Stimulated activated CD8-positive, alpha-beta memory T cell treated with anti-CD3 and anti-CD28 coated beads, Interleukin-2, amount 100 ng/mL, for 1 hour (primary cell): Measurements from ENCODE around the gene RPL9.
"Not testable (repeated sequence)": the region's sequence is repeated elsewhere in the genome, so short reads cannot be mapped to it uniquely, and the experiment has no call there.

ENCODE experiments used
- DNase-seq, 2 donors: peaks; one replicate each; pipeline ENCODE4 v3.0.0-alpha.2; 2020; ENCODE audit warnings: low read depth in 2 of 2

The RPL9 gene

DNA sequence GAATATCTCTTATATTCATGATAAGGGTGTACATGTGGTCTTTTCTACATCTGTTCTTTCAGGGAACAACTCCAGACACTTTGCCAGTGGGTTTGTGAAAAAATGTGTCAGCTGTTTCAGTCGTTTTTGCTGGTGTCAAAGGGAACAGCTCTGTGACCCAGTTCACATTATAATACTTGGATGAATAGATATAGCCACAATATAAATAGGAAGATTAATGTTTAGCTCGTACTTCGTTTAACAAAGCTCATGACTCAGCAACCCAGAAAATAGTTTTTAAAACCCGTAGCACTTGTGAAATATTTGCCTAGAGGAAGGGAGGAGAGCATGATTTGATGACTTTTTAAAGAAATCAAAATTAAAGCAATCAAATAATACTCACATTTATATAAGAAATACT lies 8.0 kb upstream of the RPL9 start:
- no peak for DNase-seq

DNA sequence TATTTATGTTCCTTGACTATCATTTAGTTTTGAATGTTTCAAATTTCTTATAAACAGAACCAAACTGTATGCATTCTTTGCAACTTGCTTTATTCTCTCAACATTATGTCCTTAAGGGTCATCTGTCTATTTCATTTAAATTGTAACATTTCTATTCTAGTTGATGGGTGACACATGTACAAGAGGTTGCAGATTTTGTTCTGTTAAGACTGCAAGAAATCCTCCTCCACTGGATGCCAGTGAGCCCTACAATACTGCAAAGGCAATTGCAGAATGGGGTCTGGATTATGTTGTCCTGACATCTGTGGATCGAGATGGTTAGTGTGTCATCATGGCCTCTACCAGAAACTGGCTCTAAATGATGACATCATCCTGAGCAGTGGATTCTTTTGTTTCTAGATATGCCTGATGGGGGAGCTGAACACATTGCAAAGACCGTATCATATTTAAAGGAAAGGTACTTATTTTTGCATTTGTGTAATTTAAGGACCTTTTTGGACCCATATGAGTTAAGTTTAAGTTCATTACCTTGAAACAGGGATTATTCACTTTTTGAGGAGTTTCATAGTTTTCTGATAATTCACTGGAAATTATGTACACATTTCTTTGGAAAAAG lies 6.3 kb upstream of the RPL9 start:
- no peak for DNase-seq

DNA sequence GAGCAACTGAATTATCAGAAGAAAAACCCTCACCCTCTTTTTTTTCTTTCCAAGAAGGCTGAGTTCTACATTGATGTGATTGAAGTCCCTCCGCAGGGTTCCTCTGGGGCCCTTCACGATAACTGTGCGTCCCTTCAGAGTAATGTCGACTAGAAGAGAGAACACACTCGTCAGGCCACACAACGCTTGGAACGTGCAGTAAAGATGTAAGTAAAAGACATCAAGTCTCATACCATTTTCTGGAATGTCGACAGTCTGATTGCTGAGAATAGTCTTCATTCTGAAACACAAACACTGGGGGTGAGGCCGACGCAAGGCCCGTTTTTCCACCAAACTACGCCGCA lies 589 bp downstream of the RPL9 start:
- not testable (repeated sequence) for DNase-seq

DNA sequence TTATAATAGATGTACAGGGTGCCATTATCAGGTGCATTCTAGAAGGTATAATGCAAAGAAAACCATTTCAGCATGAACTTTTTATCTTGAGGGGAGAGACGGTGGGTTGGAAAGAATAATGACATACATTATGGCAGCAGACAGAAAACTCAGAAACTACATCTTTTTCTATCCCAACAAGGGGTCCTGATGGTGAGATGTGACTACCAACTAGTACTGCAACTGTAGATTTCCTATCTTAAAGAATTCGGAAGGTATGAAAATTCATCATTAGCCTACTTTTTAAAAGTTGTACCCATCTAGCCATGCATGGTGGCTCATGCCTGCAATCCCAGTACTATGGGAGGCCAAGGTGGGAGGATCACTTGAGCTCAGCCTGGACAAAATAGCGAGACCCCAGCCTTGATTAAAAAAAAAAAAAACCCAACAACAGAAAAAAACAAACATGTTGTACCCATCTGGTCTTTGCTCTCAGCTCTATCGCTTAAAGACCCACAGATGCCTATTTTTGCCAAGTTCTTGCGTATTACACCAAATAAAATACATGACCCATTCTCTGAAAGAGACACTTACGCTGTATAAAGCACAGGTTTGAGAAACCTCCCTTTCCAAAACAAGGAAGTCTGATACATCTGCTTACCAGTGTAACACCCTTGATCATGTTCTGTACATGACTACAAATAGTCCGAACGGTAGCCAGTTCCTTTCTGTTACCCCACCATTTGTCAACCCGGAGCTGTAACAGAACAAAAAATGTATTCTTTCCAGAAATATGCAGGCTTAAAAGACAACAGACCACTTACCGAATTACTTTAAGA lies 1.6 kb downstream of the RPL9 start:
- DNase-seq: no peak

DNA sequence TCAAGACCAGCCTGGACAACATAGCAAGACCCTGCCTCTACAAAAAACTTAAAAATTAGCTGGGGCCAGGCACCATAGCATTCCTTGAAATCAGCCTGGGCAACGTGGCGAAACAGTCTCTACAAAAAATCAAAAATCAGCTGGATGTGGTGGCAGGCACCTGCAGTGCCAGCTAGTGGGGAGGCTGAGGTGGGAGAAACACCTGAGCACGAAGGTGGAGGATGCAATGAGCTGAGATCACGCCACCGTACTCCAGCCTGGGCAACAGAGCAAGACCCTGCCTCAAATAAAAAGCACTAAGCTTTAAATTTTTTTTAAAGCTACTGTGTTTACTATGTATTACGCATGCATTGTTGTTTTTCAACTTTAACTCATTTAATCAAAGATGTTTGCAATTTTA lies 3.2 kb downstream of the RPL9 start:
- DNase-seq: no peak

DNA sequence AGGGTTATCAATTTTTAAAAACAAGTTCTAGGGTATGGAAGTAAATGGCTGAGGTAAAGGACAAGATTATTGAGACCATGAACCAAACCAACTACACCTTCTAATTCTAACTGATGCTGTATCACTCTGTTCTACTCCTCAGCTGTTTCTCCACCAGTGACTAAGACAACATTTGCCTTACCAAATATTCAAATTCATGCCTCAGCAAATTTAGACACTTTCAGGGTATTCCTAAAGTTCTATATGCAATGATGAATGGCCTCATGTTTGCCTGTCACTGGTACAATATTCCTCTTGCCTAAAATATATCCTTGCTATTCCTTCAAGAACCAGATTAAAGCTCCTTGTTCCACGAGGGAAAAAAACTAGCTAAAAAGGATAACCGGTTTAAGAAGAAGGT lies 5.0 kb downstream of the RPL9 start:
- DNase-seq: no peak

DNA sequence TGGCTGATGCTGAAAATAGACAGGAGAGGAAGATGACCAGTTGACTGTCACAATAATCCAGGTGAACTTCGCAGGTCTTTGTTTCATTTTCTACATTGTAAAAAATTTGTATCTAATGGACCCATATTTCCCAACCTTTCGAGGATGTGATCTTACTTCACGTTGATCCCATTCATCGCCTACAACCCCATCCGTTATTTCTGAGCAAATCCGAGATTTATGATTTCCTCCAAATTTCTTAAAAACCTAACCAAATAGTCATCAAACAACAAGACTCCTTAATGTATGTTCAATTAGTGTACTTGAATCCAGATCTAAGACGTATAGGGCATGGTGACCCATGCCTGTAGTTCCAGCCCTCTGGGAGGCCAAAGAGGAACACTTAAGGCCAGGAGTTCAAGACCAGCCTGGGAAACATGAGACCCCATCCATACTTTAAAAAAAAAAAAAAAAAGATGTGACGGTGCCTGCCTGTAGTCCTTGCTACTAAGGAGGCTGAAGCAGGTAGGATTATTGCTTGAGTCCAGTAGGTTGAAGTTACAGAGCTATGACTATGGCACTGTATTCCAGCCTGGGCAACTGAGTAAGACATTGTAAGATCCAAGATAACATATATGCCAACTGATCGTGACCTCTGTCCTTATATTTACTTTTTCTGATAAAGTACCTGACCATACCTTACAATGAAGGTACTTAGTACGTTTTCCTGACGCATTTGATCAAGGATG lies 5.7 kb downstream of the RPL9 start:
- no peak for DNase-seq

DNA sequence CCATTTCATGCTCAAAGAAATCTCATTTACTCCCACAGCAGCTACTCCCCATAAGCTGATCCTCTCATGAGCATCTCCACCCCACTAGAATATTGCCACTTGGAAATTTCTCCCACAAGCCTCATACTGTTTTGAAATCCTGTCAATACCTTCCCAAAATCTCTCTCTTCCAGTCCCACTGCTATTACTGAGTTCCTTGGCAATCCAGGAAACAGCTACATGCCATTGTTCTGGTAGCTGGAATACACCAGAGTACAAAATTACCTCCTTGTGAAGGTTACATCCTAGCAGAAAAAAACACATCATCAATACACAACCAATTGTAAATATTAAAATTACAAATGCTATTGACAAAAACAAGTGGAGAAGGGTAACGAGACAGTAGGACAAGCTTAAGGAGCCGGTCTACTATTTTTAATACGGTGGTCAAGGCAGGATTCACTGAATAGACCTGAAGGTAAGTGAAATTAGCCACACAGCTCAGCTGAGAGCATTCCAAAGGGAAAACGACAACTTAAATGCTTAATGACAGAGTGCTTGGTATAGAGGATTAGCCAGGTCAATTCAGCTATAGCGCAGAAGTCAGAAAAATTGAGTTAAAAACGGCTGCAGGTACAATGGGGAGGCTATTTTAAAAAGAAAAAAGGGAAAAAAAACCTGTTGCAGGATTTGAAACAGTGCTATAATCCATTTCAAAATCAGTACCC lies 6.4 kb downstream of the RPL9 start:
- DNase-seq: no peak

DNA sequence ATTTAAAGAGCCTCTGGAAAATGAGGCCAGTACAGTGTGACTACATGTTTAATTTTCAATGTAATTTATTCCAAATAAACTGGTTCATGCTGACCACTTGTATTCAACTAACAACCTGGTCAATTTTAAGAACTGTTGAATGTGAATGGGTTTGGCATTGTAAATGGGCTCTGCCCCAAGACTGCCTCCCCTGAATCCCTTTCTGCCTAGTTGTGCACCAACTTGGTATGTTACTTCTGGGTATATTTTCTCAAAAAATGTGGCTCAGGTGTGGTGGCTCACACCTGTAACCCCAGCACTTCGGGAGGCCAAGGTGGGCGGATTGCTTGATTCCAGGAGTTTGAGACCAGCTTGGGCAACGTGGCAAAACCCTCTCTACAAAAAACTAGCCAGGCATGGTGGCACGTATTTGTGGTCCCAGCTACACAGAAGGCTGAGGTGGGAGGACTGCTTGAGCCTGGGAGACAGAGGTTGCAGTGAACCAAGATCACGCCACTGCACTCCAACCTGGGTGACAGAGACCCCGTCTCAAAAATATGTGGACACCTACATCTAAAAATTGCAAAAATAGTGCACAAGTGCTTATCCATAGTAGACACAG lies 7.2 kb downstream of the RPL9 start:
- DNase-seq: no peak

DNA sequence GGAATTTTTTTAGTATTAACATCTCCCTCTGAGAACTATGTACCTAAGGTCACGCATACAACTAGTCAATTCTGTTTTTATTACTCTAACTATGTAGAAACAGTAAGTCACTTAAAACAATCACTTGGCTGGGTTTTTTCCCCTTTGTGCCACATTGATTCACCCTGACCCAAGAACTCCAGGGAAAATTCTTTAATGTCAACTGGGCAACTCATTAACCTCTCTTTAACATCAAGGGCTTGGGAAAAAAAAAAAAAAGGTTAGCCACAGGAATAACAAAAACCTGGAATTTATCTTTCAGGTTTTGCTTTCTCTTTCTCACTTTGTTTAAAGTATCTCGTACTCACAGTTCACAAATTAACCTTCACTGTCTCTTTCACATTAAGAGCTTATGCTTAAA lies 8.1 kb downstream of the RPL9 start:
- DNase-seq: no peak

DNA sequence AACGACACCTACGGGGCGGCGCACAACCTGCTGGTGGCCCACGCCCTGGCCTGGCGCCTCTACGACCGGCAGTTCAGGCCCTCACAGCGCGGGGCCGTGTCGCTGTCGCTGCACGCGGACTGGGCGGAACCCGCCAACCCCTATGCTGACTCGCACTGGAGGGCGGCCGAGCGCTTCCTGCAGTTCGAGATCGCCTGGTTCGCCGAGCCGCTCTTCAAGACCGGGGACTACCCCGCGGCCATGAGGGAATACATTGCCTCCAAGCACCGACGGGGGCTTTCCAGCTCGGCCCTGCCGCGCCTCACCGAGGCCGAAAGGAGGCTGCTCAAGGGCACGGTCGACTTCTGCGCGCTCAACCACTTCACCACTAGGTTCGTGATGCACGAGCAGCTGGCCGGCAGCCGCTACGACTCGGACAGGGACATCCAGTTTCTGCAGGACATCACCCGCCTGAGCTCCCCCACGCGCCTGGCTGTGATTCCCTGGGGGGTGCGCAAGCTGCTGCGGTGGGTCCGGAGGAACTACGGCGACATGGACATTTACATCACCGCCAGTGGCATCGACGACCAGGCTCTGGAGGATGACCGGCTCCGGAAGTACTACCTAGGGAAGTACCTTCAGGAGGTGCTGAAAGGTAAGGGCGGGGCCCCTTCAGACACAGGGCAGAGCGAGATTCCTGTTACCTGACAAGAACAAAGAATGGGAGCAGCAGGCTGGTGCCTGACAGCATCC lies 11.7 kb downstream of the RPL9 start:
- DNase-seq: peak in 1 of 2 donors; percentile 36

DNA sequence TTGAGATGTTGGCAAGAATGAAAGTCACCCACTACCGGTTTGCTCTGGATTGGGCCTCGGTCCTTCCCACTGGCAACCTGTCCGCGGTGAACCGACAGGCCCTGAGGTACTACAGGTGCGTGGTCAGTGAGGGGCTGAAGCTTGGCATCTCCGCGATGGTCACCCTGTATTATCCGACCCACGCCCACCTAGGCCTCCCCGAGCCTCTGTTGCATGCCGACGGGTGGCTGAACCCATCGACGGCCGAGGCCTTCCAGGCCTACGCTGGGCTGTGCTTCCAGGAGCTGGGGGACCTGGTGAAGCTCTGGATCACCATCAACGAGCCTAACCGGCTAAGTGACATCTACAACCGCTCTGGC lies 12.3 kb downstream of the RPL9 start:
- no peak for DNase-seq

DNA sequence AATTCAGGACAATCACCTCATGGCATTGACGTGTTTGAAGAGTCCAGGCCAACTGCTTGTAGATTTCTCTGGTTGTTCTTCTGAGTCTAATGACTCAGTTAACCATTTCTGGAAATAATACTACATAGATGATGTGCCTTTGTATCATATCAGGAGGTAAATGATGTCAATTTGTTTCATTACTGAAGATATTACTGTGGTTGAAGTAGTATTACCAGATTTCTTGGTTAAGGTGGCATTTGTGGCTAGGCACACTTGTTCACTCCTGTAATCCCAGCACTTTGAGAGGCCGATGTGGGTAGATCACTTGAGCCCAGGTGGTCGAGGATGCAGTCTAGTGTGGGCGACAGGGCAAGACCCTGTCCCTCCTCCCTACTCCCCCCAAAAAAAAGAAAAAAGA lies 15.7 kb downstream of the RPL9 start:
- no peak for DNase-seq

DNA sequence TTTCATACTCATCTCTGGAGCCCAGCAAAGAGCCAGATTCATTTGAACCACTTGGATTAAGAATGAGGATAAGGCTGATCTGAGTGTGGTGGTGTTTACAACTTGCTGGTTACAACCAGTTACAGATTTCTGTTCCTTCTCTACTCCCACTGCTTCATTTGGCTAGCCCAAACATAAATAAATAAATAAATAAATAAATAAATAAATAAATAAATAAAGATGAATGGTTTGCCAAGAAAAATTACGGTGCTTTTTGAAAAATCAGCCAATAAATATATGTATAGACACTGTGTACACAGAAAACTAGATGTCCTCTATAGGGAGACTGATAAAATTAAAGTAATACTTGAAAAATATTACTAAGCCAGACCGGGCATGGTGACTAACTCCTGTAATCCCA lies 17.1 kb downstream of the RPL9 start:
- DNase-seq: no peak

DNA sequence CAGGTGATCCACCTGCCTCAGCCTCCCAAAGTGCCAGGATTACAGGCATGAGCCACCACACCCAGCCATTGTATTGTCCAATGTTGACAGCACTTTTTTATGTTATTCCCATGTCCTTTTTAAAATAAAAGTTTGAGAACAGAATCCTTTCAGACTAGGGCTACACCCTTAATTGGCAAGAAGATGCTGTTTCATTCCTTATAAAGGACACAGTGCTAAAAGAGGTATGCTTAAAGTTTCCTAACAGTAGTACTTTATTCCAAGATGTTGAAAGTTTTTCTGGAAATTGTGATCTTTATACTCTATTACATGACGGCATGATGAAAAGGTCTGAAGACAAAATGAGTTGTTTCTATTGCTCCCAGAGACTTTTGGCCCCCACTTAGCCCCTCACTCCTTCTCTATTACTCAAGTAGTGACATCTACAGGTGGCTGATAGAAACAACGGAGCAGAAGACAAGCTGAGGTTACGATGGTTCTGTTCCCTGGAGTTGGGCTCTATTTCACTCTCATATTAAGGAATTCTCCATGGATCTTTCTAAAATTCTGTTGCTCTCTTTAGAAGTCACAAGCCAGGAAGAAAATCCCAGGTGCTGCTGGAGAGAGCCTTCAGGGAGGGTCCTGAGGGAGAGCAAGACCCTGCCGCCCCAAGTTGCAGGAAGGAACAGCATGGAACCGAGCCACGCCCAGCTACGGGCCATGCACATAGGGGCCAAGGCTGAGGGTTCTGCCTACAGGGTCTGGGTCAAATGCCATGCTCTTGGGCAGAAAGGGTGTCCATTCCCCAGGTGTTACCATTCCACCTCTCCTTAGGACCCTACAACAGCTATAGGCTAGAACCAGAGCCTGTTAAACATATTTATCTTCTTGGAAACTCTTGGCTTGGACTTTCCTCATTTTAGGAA lies 22.8 kb downstream of the RPL9 start:
- DNase-seq: no peak

DNA sequence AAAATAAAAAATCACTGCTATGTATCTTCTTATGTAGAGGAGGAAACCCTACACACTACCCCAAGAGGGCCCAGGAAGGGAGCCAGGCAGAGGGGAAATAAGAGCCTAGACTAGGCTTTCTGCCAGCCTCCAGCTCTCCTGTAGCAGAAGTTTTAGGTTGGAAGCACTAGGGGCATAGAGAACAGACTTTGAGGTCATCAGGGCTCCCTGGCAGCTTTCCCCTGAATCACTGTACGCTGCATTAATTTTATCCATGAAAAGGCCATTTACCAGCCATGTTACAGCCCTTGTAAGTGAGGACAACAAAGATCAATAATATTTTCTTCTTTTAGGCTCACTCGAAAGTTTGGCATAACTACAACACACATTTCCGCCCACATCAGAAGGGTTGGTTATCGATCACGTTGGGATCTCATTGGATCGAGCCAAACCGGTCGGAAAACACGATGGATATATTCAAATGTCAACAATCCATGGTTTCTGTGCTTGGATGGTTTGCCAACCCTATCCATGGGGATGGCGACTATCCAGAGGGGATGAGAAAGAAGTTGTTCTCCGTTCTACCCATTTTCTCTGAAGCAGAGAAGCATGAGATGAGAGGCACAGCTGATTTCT lies 24.7 kb downstream of the RPL9 start:
- DNase-seq: no peak

DNA sequence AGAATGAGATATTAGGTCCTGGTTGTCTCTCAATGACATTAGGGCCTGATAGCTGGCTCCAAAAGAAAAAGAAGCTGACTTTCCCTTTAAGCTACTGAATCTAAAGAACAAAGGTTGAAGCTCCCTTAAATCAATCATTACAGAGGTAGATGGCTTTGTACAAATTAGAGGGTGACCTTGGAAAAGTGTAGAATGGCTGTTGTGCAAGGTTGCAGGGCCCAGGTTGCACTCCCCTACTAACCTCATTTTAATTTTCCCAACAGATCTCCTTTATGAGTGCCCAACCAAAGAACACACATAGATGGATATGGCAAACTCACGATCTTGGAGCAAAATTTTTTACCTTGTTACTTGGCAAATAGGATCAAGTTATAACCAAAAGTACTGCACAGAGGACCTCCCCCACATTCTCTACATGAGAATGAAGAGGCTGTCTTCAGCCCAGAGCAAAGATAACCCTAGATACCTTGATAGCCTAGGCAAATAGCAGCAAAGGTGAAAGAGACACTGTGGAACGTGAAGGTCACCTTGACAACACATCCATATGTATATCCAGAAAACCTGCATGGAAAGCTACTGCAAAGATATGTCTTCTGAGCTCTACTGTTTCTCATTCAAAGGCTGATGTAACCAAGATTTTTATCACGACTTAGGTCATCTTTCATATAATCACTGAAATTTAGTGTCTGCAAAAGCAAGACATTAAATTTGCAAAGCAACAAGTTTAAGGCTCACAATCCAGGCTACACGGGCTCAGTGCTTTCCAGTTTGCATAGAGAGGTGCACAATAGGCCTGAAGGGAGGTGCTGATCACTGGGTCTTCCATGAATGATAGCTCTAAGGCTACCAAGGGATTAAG lies 29.0 kb downstream of the RPL9 start:
- DNase-seq: no peak

DNA sequence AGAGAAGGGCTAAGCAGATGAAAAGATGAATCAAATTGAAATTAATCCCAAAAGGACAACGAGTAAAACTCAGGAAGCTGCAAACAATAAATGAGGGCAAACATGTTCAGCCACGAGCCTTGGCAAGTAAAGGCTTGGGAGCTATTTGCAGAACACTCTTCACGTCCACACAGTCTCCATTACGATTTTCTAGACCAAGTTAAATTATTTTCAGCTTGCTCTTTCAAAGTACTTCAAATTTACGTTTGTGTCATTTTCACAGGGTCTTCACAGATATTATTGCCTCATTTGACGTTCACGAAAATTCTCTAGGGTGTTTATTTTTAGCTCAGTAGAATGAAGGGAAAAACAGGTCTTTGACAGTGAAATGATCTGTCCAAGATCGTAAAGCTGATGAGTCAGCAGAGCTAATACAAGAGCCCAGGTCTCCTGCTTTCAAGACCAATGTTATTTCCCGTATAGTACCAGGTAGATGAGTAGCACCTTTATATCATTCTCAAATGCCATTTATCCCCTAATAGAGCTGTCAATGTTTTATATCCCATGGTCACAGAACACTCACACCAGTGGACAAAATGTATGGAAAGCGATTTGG lies 31.1 kb downstream of the RPL9 start:
- DNase-seq: no peak

DNA sequence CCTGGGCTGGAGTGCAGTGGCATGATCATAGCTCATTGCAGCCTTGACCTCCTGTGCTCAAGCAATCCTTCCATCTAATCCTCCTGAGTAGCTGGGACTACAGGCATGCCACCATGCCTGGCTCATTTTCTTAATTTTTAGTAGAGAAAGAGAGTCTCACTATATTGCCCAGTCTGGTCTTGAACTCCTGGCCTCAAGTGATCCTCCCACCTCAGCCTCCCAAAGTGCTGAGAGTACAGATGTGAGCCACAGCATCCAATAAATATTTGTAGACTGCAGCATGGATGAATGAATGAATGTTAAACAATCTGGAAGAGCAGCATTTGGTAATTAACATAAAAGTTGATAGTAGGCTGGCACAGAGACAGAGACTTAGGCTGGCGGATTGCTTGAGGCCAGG lies 32.0 kb downstream of the RPL9 start:
- no peak for DNase-seq
